ENCODE data around the gene TNFRSF19.
A peak's percentile ranks its signal among the peaks of the same experiment; 100 is the strongest.

The TNFRSF19 gene

DNA sequence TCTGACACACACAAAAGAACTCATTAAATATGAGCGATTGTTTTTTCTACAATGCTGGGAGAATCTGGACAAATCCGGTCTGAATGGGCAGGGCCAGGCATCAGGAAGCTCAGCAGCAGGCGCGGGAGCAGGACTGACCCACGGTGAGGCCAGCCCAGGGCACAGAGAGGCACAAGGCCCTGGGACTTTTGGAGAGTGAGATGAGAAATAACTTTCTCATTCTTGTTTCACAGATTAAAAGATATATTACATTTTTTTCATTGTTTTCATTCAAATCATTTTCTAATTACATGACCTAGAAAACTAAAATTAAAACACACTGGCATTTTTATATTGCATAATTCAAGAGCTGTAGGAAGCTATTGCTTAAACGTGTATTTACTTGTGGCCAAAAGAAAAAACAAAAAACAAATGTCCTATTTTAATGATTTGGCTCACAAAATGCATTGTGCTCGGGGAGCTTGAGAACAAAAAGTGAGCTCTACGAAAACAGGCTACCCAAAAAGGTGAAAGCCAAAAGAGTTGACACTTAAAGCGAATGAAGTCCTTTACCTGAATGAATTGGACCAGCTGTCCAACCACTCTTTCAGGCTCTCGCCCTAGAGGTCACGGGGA is 133.1 kb downstream of the TNFRSF19 start:
- no peak overlapping the region for H3K9ac ChIP-seq (ENCODE audit: low read length)
- no peak overlapping the region for H2BK15ac ChIP-seq (replicated peaks; ENCODE audit: low read depth)
- no peak overlapping the region for H3K56ac ChIP-seq (ENCODE audit: low read length)
- no CpG with 5 or more reads among the region's 11 CpGs for WGBS (ENCODE audit: extremely low coverage, insufficient coverage, low lambda C conversion rate)
- no peaks in the 10 kb centered on the region for H3K79me2 ChIP-seq (ENCODE audit: control insufficient read depth, insufficient read depth, low read length)
- no peak overlapping the region for H3K18ac ChIP-seq (ENCODE audit: low read length)
- no peak overlapping the region for H3K23ac ChIP-seq (ENCODE audit: low read length)
- H3K4ac ChIP-seq (ENCODE audit: low read depth, low read length) = no peak overlapping the region
- no peak overlapping the region for H2AK5ac ChIP-seq (ENCODE audit: low read length)
- H3K4me2 ChIP-seq (ENCODE audit: low read length) = no peak overlapping the region
- DNase-seq = no peak
- H2BK5ac ChIP-seq (ENCODE audit: low read length) = no peak overlapping the region
- H2BK120ac ChIP-seq (ENCODE audit: low read depth, low read length) = no peak overlapping the region
- H3K4me1 ChIP-seq (ENCODE audit: control insufficient read depth, low read depth, low read length) = no peaks in the 10 kb centered on the region
- H3K27ac ChIP-seq (ENCODE audit: low read depth, low read length) = no peak overlapping the region
- H3K79me1 ChIP-seq (ENCODE audit: low read length) = no peaks in the 10 kb centered on the region
- H4K5ac ChIP-seq (ENCODE audit: low read length) = no peak overlapping the region
- H4K8ac ChIP-seq (ENCODE audit: low read depth, low read length) = no peak overlapping the region
- H3K4me3 ChIP-seq (ENCODE audit: low read length) = no peak overlapping the region
- H3K27me3 ChIP-seq (ENCODE audit: insufficient read depth, low read length, poor library complexity) = no peaks in the 10 kb centered on the region
- no peaks in the 10 kb centered on the region for H3K36me3 ChIP-seq (ENCODE audit: control insufficient read depth, insufficient read depth, low read length)

DNA sequence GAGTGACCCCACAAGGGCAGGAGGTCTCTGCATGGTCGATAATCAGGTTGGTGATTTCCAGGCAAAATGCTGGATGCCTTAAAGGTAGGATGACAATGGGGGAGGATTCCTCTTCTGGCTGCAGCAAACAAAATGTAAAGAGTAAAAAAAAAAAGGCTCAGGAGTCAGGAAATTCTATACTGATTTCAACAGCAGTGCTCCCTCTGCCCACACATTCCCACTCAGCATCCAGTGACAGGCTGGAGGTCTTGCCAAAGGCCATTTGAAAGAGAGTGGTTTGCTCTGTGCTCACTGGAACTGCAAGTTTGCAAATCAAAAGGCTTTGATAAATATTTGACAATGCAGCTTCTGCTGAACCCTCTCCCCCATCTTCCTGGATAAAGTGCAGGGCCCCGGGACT is 135.4 kb downstream of the TNFRSF19 start:
- no peaks in the 10 kb centered on the region for H3K79me1 ChIP-seq (ENCODE audit: low read length)
- H3K56ac ChIP-seq (ENCODE audit: low read length) = no peak overlapping the region
- H3K27ac ChIP-seq (ENCODE audit: low read depth, low read length) = no peak overlapping the region
- H3K18ac ChIP-seq (ENCODE audit: low read length) = no peak overlapping the region
- no peak overlapping the region for H4K5ac ChIP-seq (ENCODE audit: low read length)
- H2BK5ac ChIP-seq (ENCODE audit: low read length) = no peak overlapping the region
- no peak overlapping the region for H3K4me2 ChIP-seq (ENCODE audit: low read length)
- no peaks in the 10 kb centered on the region for H3K4me1 ChIP-seq (ENCODE audit: control insufficient read depth, low read depth, low read length)
- no peak overlapping the region for H2BK120ac ChIP-seq (ENCODE audit: low read depth, low read length)
- no peak overlapping the region for H2AK5ac ChIP-seq (ENCODE audit: low read length)
- H3K23ac ChIP-seq (ENCODE audit: low read length) = no peak overlapping the region
- no peak overlapping the region for H3K4me3 ChIP-seq (ENCODE audit: low read length)
- H3K9ac ChIP-seq (ENCODE audit: low read length) = no peak overlapping the region
- H4K8ac ChIP-seq (ENCODE audit: low read depth, low read length) = no peak overlapping the region
- WGBS (ENCODE audit: extremely low coverage, insufficient coverage, low lambda C conversion rate) = no CpG with 5 or more reads among the region's 2 CpGs
- no peak for DNase-seq
- H3K36me3 ChIP-seq (ENCODE audit: control insufficient read depth, insufficient read depth, low read length) = no peaks in the 10 kb centered on the region
- H2BK15ac ChIP-seq (replicated peaks; ENCODE audit: low read depth) = no peak overlapping the region
- H3K27me3 ChIP-seq (ENCODE audit: insufficient read depth, low read length, poor library complexity) = no peaks in the 10 kb centered on the region
- H3K79me2 ChIP-seq (ENCODE audit: control insufficient read depth, insufficient read depth, low read length) = no peaks in the 10 kb centered on the region
- no peak overlapping the region for H3K4ac ChIP-seq (ENCODE audit: low read depth, low read length)

DNA sequence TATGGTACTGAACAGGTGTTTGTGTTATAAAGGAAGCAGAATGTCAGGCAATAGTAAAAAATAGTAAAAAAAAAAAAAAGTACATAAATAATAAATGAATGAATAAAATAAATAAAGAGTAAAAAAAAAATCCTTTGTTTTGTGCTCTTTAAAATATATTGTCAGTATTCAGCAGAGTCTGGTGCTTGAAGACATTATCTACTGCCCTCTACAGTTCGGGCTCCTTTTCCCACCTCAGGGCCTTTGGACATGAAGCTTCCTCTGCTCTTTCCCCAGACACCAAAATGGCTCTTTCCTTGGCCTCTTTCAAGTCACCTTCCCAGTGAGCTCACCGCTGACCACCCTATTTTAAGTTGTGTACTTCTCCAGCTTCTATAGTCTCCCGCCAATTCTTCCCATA is 137.5 kb downstream of the TNFRSF19 start:
- H3K4me2 ChIP-seq (ENCODE audit: low read length) = no peak overlapping the region
- no peaks in the 10 kb centered on the region for H3K36me3 ChIP-seq (ENCODE audit: control insufficient read depth, insufficient read depth, low read length)
- no peak overlapping the region for H2BK120ac ChIP-seq (ENCODE audit: low read depth, low read length)
- no peak overlapping the region for H3K4me3 ChIP-seq (ENCODE audit: low read length)
- H3K79me2 ChIP-seq (ENCODE audit: control insufficient read depth, insufficient read depth, low read length) = no peaks in the 10 kb centered on the region
- no peak overlapping the region for H2BK15ac ChIP-seq (replicated peaks; ENCODE audit: low read depth)
- H4K5ac ChIP-seq (ENCODE audit: low read length) = no peak overlapping the region
- H2AK5ac ChIP-seq (ENCODE audit: low read length) = no peak overlapping the region
- no peak overlapping the region for H2BK5ac ChIP-seq (ENCODE audit: low read length)
- peak; percentile 21 for DNase-seq
- H3K18ac ChIP-seq (ENCODE audit: low read length) = no peak overlapping the region
- no peak overlapping the region for H3K4ac ChIP-seq (ENCODE audit: low read depth, low read length)
- no peak overlapping the region for H3K23ac ChIP-seq (ENCODE audit: low read length)
- no peaks in the 10 kb centered on the region for H3K4me1 ChIP-seq (ENCODE audit: control insufficient read depth, low read depth, low read length)
- no peak overlapping the region for H3K56ac ChIP-seq (ENCODE audit: low read length)
- H3K9ac ChIP-seq (ENCODE audit: low read length) = no peak overlapping the region
- H3K27me3 ChIP-seq (ENCODE audit: insufficient read depth, low read length, poor library complexity) = no peaks in the 10 kb centered on the region
- no peak overlapping the region for H4K8ac ChIP-seq (ENCODE audit: low read depth, low read length)
- H3K27ac ChIP-seq (ENCODE audit: low read depth, low read length) = no peak overlapping the region
- no CpG with 5 or more reads among the region's 3 CpGs for WGBS (ENCODE audit: extremely low coverage, insufficient coverage, low lambda C conversion rate)
- no peaks in the 10 kb centered on the region for H3K79me1 ChIP-seq (ENCODE audit: low read length)

DNA sequence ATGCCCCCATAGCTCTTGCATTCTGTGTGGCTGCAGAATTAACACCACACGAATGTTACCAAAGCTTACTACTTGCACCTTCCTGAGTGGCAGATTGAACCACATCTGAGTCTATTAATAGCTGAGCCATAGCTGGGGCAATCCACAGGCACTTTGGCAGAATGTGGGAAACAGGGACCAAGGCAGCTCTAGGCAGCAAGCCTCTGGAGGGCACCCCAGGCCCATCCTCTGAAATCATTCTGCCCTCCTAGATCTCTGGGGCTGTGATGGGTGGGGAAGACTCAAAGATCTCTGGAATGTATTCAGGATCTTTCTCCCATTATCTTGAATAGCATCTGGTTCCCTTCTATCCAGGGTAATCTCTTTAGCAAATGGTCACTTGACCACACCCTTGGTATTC is 139.3 kb downstream of the TNFRSF19 start:
- no CpG with 5 or more reads among the region's 1 CpG for WGBS (ENCODE audit: extremely low coverage, insufficient coverage, low lambda C conversion rate)
- Histone ChIP-seq H2BK120ac (ENCODE audit: low read depth, low read length) (no peak overlapping the region), H2BK15ac (replicated peaks; ENCODE audit: low read depth) (no peak overlapping the region), H3K4me1 (ENCODE audit: control insufficient read depth, low read depth, low read length) (no peaks in the 10 kb centered on the region), H4K5ac (ENCODE audit: low read length) (no peak overlapping the region), H3K23ac (ENCODE audit: low read length) (no peak overlapping the region), H3K79me1 (ENCODE audit: low read length) (no peaks in the 10 kb centered on the region), H4K8ac (ENCODE audit: low read depth, low read length) (no peak overlapping the region), H3K4me3 (ENCODE audit: low read length) (no peak overlapping the region), H3K4ac (ENCODE audit: low read depth, low read length) (no peak overlapping the region), H2BK5ac (ENCODE audit: low read length) (no peak overlapping the region), H3K18ac (ENCODE audit: low read length) (no peak overlapping the region), H3K27ac (ENCODE audit: low read depth, low read length) (no peak overlapping the region), H3K79me2 (ENCODE audit: control insufficient read depth, insufficient read depth, low read length) (no peaks in the 10 kb centered on the region), H3K9ac (ENCODE audit: low read length) (no peak overlapping the region), H3K4me2 (ENCODE audit: low read length) (no peak overlapping the region), H3K36me3 (ENCODE audit: control insufficient read depth, insufficient read depth, low read length) (no peaks in the 10 kb centered on the region), H3K27me3 (ENCODE audit: insufficient read depth, low read length, poor library complexity) (no peaks in the 10 kb centered on the region), H3K56ac (ENCODE audit: low read length) (no peak overlapping the region), H2AK5ac (ENCODE audit: low read length) (no peak overlapping the region)
- DNase-seq = peak; percentile 39

DNA sequence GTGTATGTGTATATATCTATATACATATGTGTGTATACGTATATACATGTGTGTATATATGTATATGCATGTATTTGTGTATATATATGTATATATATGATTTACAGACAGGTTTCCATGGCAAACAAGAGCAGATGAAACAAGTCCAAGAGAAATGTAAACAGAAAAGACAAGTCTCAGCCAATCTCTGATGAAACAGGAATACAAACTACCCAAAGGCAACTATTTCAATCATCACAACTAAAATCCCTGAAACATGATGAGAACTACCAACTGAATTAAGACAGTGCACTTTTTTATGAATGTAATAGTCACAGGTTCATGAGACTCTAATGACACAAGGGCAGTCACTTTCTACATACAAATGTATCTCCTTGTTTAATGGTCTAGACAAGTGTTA is 140.2 kb downstream of the TNFRSF19 start:
- H2BK15ac ChIP-seq (replicated peaks; ENCODE audit: low read depth) = no peak overlapping the region
- H3K4me3 ChIP-seq (ENCODE audit: low read length) = no peak overlapping the region
- H2AK5ac ChIP-seq (ENCODE audit: low read length) = no peak overlapping the region
- no peak overlapping the region for H3K18ac ChIP-seq (ENCODE audit: low read length)
- H2BK5ac ChIP-seq (ENCODE audit: low read length) = no peak overlapping the region
- H3K23ac ChIP-seq (ENCODE audit: low read length) = no peak overlapping the region
- no CpG with 5 or more reads among the region's 1 CpG for WGBS (ENCODE audit: extremely low coverage, insufficient coverage, low lambda C conversion rate)
- H3K4ac ChIP-seq (ENCODE audit: low read depth, low read length) = no peak overlapping the region
- H3K79me1 ChIP-seq (ENCODE audit: low read length) = no peaks in the 10 kb centered on the region
- no peak overlapping the region for H4K5ac ChIP-seq (ENCODE audit: low read length)
- H3K56ac ChIP-seq (ENCODE audit: low read length) = no peak overlapping the region
- H3K36me3 ChIP-seq (ENCODE audit: control insufficient read depth, insufficient read depth, low read length) = no peaks in the 10 kb centered on the region
- no peaks in the 10 kb centered on the region for H3K27me3 ChIP-seq (ENCODE audit: insufficient read depth, low read length, poor library complexity)
- no peak for DNase-seq
- H3K4me2 ChIP-seq (ENCODE audit: low read length) = no peak overlapping the region
- no peak overlapping the region for H3K9ac ChIP-seq (ENCODE audit: low read length)
- no peak overlapping the region for H3K27ac ChIP-seq (ENCODE audit: low read depth, low read length)
- no peak overlapping the region for H4K8ac ChIP-seq (ENCODE audit: low read depth, low read length)
- H2BK120ac ChIP-seq (ENCODE audit: low read depth, low read length) = no peak overlapping the region
- no peaks in the 10 kb centered on the region for H3K4me1 ChIP-seq (ENCODE audit: control insufficient read depth, low read depth, low read length)
- H3K79me2 ChIP-seq (ENCODE audit: control insufficient read depth, insufficient read depth, low read length) = no peaks in the 10 kb centered on the region

DNA sequence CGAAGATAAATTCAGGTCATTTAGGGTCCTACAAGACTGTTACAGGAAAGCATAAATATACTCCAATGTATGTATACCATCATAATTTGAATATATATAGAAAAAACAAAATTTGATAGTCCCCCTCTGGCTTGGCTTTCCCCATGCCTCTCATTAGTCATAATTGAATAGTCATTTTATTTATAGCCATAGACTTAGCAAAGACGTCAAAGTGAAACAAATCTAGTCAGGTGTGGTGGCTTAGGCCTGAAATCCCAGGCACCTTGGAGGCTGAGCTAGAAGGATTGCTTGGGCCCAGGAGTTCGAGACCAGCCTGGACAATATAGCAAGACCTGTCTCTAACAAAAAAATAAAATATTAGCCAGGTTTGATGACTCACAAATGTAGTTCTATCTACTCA is 141.1 kb downstream of the TNFRSF19 start:
- no peaks in the 10 kb centered on the region for H3K79me1 ChIP-seq (ENCODE audit: low read length)
- no peaks in the 10 kb centered on the region for H3K27me3 ChIP-seq (ENCODE audit: insufficient read depth, low read length, poor library complexity)
- H3K23ac ChIP-seq (ENCODE audit: low read length) = no peak overlapping the region
- no peak overlapping the region for H3K27ac ChIP-seq (ENCODE audit: low read depth, low read length)
- no peak overlapping the region for H2BK5ac ChIP-seq (ENCODE audit: low read length)
- H3K4me2 ChIP-seq (ENCODE audit: low read length) = no peak overlapping the region
- H3K9ac ChIP-seq (ENCODE audit: low read length) = no peak overlapping the region
- no peak overlapping the region for H3K18ac ChIP-seq (ENCODE audit: low read length)
- H4K8ac ChIP-seq (ENCODE audit: low read depth, low read length) = no peak overlapping the region
- no peaks in the 10 kb centered on the region for H3K36me3 ChIP-seq (ENCODE audit: control insufficient read depth, insufficient read depth, low read length)
- H3K4me3 ChIP-seq (ENCODE audit: low read length) = no peak overlapping the region
- H3K56ac ChIP-seq (ENCODE audit: low read length) = no peak overlapping the region
- no peak overlapping the region for H3K4ac ChIP-seq (ENCODE audit: low read depth, low read length)
- H3K4me1 ChIP-seq (ENCODE audit: control insufficient read depth, low read depth, low read length) = no peaks in the 10 kb centered on the region
- no peak overlapping the region for H2AK5ac ChIP-seq (ENCODE audit: low read length)
- no peaks in the 10 kb centered on the region for H3K79me2 ChIP-seq (ENCODE audit: control insufficient read depth, insufficient read depth, low read length)
- H4K5ac ChIP-seq (ENCODE audit: low read length) = no peak overlapping the region
- no CpG with 5 or more reads among the region's 3 CpGs for WGBS (ENCODE audit: extremely low coverage, insufficient coverage, low lambda C conversion rate)
- H2BK15ac ChIP-seq (replicated peaks; ENCODE audit: low read depth) = no peak overlapping the region
- H2BK120ac ChIP-seq (ENCODE audit: low read depth, low read length) = no peak overlapping the region
- no peak for DNase-seq
